ENCODE data around the gene MT1X.
"Not testable (repeated sequence)": the region's sequence is repeated elsewhere in the genome, so short reads cannot be mapped to it uniquely, and the experiment has no call there.

MT1X gene

GRCh38 chr16:56710181-56710737, 28.0 kb downstream of the MT1X start:
- no peak for DNase-seq (ENCODE audit: low read depth)

DNA sequence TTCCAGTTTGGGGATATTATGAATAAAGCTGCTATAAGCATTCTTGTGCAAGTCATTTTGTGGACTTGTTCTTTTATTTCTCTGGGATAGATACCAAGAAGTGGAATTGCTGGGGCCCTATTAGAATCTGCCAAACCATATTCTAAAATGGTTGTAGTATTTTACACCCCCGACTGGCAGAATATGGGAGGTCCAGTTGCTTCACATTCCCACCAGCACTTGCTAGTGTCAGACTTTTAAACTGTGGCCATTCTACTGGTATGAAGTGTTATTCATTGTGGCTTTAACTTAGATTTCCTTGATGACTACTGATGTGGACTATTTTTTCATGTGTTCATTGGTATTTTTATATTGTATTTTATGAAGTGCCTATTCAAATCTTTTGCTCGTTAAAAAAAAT, 29.6 kb downstream of the MT1X start:
- DNase-seq (ENCODE audit: low read depth): no peak

DNA sequence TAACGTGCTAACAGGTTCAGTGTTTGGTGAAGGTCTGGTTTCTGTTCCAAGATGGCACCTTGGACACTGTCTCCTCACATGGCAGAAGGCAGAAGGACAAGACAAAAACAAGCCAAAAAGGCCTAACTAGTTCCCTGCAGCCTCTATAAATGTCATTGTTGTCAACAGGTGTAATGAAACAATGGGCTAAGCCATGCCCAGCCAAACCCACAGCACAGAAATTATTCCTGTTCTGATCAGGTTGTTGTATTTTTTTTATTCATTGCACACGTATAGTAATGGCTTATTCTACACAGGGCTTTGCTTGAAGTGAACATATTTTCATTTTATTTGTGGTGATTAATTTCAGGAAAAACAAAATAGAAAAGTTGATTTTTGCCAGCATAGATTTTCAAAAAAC, 31.5 kb downstream of the MT1X start:
- no peak for DNase-seq (ENCODE audit: low read depth)

DNA sequence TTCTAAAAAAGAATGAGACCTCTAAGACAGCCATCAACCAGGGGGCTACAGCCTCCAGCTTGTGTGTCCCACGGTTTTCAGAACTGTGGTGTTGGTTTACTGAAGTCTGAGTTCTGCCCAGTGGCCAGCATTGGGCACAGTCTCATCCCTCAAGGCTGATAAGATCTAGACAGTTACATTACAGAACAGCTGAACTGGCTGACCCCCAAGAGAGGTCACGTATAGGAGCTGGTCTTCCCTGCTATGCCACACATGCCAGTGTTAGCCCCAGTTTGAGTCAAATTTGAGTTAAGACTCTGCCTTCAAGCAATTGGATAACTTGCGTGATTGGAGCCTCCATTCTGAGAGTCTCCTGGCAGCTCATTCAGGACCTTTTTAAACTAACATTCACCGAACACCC, 32.9 kb downstream of the MT1X start:
- no peak for DNase-seq (ENCODE audit: low read depth)

DNA sequence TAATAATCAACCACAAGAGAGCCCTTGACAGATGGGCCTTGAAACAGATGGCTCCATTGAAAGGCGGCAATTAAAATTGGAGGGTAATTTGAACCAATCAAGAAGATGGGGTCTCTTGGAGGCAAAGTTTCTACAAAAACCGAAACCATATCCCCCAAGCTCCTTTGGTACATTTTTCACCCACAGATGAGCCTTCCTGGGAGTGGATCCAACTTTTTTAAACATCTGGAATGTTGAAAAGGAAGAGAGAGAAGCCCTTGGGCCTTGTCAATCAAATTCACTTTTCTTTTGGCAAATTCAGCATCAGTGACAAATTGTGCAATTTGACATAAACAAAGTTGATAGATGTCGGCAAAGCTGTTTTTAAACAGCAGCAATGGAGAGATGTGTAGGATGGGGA, 34.5 kb downstream of the MT1X start:
- no peak for DNase-seq (ENCODE audit: low read depth)

DNA sequence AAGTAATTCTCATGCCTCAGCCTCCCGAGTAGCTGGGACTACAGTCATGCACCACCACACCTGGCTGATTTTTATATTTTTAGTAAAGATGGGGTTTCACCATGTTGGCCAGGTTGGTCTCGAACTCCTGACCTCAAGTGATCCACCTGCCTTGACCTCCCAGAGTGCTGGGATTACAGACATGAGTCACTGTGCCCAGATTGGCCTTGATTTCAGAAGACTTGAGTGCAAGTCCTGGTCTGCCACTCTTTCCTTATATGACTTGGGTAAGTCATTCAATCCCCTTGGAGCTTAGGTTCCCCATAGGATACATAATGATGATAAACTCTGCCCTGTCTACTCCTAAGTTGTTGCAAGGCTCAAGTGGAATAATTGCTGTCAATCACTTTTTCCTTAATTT, 35.3 kb downstream of the MT1X start:
- not testable (repeated sequence) for DNase-seq (ENCODE audit: low read depth)

DNA sequence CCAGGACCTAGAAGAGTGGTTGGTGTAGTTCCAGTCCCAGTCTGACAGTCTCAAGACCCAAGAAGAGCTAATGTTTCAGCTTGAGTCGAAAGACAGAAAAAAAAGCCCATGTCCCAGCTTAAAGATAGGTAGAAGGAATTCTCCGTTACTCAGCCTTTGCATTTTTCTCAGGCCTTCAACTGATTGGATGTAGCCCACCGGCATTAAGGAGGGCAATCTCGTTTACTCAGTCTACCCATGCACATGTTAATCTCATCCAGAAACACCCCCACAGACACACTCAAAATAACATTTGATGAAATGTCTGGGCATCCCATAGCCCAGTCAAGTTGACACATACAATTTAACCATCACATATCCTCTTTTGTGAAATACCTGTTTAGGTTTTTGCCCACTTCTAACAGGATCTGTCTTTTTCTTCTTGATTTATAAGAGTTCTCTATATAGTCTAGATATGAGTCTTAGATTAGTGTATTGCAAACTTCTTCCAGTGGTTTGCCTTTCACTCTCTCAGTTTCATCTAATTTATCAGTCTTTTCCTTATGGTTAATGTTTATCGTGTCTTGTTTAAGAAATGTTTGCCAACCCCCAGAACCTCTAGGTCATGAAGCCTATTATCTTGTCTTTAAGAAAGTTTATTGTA, 40.1 kb downstream of the MT1X start:
- DNase-seq (ENCODE audit: low read depth): no peak

DNA sequence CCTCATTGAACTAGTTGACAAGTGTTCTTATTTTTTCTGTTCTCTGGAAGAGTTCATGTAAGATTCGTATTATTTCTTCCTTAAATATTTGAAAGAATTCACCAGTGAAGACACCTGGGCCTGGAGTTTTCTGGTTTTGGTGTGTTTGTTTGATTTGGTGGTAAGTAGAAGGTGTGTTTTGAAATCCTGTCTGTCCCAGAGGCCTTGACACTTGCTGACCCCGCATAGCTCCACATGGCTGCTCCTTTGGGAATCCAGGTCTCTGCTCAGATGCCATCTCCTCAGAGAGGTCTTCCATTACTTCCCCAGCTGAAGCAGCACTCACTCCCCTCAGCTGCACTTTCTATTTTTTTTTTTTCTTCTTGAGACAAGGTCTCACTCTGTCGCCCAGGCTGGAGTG, 41.9 kb downstream of the MT1X start:
- no peak for DNase-seq (ENCODE audit: low read depth)

- DNase-seq (ENCODE audit: low read depth): no peak
Measured at GRCh38 chr16:56726283-56726682, 44.0 kb downstream of the MT1X start.

DNA sequence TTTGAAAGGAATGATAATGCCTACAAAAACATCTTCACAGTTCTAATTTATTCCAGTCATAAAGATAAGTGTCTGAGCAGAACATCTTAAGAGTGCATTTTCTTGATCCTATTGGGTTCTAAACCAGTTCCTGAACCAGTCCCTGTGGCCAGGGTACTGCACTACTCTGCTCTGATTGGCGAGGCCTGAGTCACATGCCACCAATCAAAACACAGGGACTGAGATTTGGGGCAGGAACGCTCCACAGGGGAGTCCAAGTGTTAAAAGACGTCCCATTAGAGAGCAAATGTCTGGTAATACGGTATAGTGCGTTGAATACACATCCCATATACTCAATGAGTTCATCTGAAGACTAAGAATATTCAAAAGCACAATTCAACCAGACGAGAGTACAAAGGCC, 44.7 kb downstream of the MT1X start:
- DNase-seq (ENCODE audit: low read depth): no peak

GRCh38 chr16:56728027-56728426, 45.8 kb downstream of the MT1X start:
- DNase-seq (ENCODE audit: low read depth): no peak

- DNase-seq (ENCODE audit: low read depth): no peak
Measured at GRCh38 chr16:56728980-56729734, 46.9 kb downstream of the MT1X start.

- peak; percentile 80 for DNase-seq (ENCODE audit: low read depth)
Measured at GRCh38 chr16:56729735-56730662, 47.7 kb downstream of the MT1X start, which contains the start of gene NUP93. Gene NUP93, plus strand, starts transcription at chr16:56730129. Its CDS starts 18,119 bp downstream, at chr16:56748248.

DNA sequence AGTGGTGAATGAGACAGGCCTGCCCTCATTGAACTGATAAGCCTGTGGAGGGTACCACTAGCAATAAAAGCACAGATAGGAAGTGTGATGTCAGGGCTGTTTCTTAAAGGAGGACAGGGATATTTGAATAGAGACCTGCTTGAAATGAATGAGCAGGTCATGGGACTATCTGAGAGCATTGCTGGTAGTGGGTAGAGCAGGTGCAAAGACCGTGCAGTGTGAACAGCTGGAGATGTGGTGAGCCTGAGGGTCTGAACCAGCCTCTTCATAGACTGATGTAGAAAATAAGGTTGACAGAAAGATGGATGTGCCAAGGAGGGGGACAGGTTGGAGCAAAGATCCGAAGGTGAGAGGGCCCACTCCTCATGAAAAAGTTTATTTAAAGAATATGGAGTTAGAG, 50.1 kb downstream of the MT1X start:
- no peak for DNase-seq (ENCODE audit: low read depth)

- DNase-seq (ENCODE audit: low read depth): no peak
Measured at GRCh38 chr16:56732832-56733231, 50.6 kb downstream of the MT1X start.
